IMR-90 (cell line): ENCODE results near the gene ADRA2A. TPM values are rescaled to one million over a fixed set of nuclear protein-coding genes. Genes with fewer than 3 reads are reported as not detected.

ENCODE experiments used
- ATAC-seq: fragments of 200-7000 bp; cut with Tn5 transposase; 2 replicates; pipeline ENCODE4 v1.9.1; 2020; ENCODE audit warnings: low read depth, mild to moderate bottlenecking, moderate library complexity
- BruUV-seq: library from RNA; stranded (reverse); fragments of 400-500 nt; replicated peaks from 2 replicates; lab custom pipeline; 2021; lab: Mats Ljungman, UMichigan
- CTCF ChIA-PET: fragments of 300-600 bp; formaldehyde crosslinking; extraction: SDS; loops from one replicate; lab custom pipeline; 2021; ENCODE audit warnings: antibody characterized with exemption; lab: Yijun Ruan, JAX
- POLR2A ChIA-PET: fragments of 300-600 bp; sonication (Branson Sonifier 250); formaldehyde crosslinking; loops from one replicate; lab custom pipeline; 2022; ENCODE audit warnings: antibody characterized with exemption; ENCODE audit not compliant: unreplicated experiment; lab: Charles Lee
- DNase-seq: peaks from one replicate; pipeline ENCODE4 v3.0.0; 2013
- H2AFZ ChIP-seq: replicated peaks from 2 replicates; pipeline ENCODE3; 2013; ENCODE audit warnings: low read length, mild to moderate bottlenecking; ENCODE audit not compliant: poor library complexity
- H2AK5ac ChIP-seq: 2 replicates; pipeline ENCODE4 v1.6.1; 2013; ENCODE audit warnings: low read depth, low read length, inconsistent platforms
- H2AK9ac ChIP-seq: replicated peaks from 2 replicates; pipeline ENCODE3; 2013; ENCODE audit warnings: mild to moderate bottlenecking, low read depth, low read length, moderate library complexity; ENCODE audit not compliant: poor library complexity
- H2BK120ac ChIP-seq: 2 replicates; pipeline ENCODE4 v1.6.1; 2013; ENCODE audit warnings: low read depth, low read length, inconsistent platforms
- H2BK15ac ChIP-seq: 3 replicates; pipeline ENCODE4 v1.6.1; 2013; ENCODE audit warnings: low read depth, low read length, inconsistent platforms
- H2BK20ac ChIP-seq: 2 replicates; pipeline ENCODE4 v1.6.1; 2013; ENCODE audit warnings: low read depth, mild to moderate bottlenecking, inconsistent platforms, low read length, moderate library complexity
- H2BK5ac ChIP-seq: 2 replicates; pipeline ENCODE4 v1.6.1; 2013; ENCODE audit warnings: mild to moderate bottlenecking, low read depth, low read length, inconsistent platforms; ENCODE audit not compliant: poor library complexity, severe bottlenecking
- H3K14ac ChIP-seq: replicated peaks from 2 replicates; pipeline ENCODE4 v1.6.1; 2013; ENCODE audit warnings: low read depth, low read length, inconsistent platforms
- H3K18ac ChIP-seq: 2 replicates; pipeline ENCODE4 v1.6.1; 2013; ENCODE audit warnings: low read depth, low read length, control low read depth
- H3K23ac ChIP-seq: 2 replicates; pipeline ENCODE4 v1.6.1; 2013; ENCODE audit warnings: low read depth, low read length, inconsistent platforms
- H3K27ac ChIP-seq: 2 replicates; pipeline ENCODE4 v1.5.1; 2013; ENCODE audit warnings: mild to moderate bottlenecking, control low read depth, low read length; ENCODE audit not compliant: insufficient read depth
- H3K27me3 ChIP-seq: 2 replicates; pipeline ENCODE4 v1.6.1; 2013; ENCODE audit warnings: low read length; ENCODE audit not compliant: control insufficient read depth, insufficient read depth
- H3K36me3 ChIP-seq: 2 replicates; pipeline ENCODE4 v1.6.1; 2013; ENCODE audit warnings: low read length, mixed read lengths; ENCODE audit not compliant: control insufficient read depth, insufficient read depth
- H3K4ac ChIP-seq: 2 replicates; pipeline ENCODE4 v1.6.1; 2013; ENCODE audit warnings: low read depth, low read length, inconsistent platforms
- H3K4me1 ChIP-seq: 2 replicates; pipeline ENCODE4 v1.6.1; 2013; ENCODE audit warnings: low read length, mixed read lengths; ENCODE audit not compliant: control insufficient read depth, insufficient read depth
- H3K4me2 ChIP-seq: 2 replicates; pipeline ENCODE4 v1.6.1; 2013; ENCODE audit warnings: low read depth, mild to moderate bottlenecking, control low read depth, low read length, moderate library complexity
- H3K4me3 ChIP-seq: 2 replicates; pipeline ENCODE4 v1.5.1; 2013; ENCODE audit warnings: low read depth, mild to moderate bottlenecking, control low read depth, low read length, moderate library complexity; ENCODE audit not compliant: insufficient read depth
- H3K56ac ChIP-seq: 2 replicates; pipeline ENCODE4 v1.6.1; 2013; ENCODE audit warnings: low read length, inconsistent platforms; ENCODE audit not compliant: insufficient read depth; ENCODE audit errors: extremely low read depth
- H3K79me1 ChIP-seq, 2 experiments: 2 replicates each; pipeline ENCODE4 v1.6.1; 2013; ENCODE audit warnings: low read length in 2 of 2, inconsistent platforms in 1 of 2, low read depth in 1 of 2
- H3K9ac ChIP-seq: 2 replicates; pipeline ENCODE4 v1.6.1; 2013; ENCODE audit warnings: low read depth, low read length, control low read depth
- H3K9me1 ChIP-seq: 2 replicates; pipeline ENCODE4 v1.6.1; 2013; ENCODE audit warnings: low read length, inconsistent platforms; ENCODE audit not compliant: insufficient read depth
- H3K9me3 ChIP-seq: 2 replicates; pipeline ENCODE4 v1.6.1; 2013; ENCODE audit warnings: low read length; ENCODE audit not compliant: control insufficient read depth, insufficient read depth
- H4K20me1 ChIP-seq: 2 replicates; pipeline ENCODE4 v1.6.1; 2013; ENCODE audit warnings: low read length, inconsistent platforms; ENCODE audit not compliant: insufficient read depth
- H4K5ac ChIP-seq: 2 replicates; pipeline ENCODE4 v1.6.1; 2013; ENCODE audit warnings: mild to moderate bottlenecking, low read depth, low read length, control low read depth
- H4K8ac ChIP-seq, 2 experiments: 2 replicates each; pipeline ENCODE4 v1.6.1; 2013; ENCODE audit warnings: low read depth in 2 of 2, low read length in 2 of 2, control low read depth in 1 of 2, inconsistent platforms in 1 of 2
- H4K91ac ChIP-seq: 2 replicates; pipeline ENCODE4 v1.6.1; 2013; ENCODE audit warnings: low read depth, low read length, inconsistent platforms; ENCODE audit not compliant: insufficient read depth
- FOS ChIP-seq: fragments of 150-350 bp; IDR thresholded peaks from 2 replicates; pipeline ENCODE4 v1.6.1; 2016; ENCODE audit warnings: low read depth, low read length
- MAFK ChIP-seq: IDR thresholded peaks from 2 replicates; pipeline ENCODE4 v1.6.1; 2012; ENCODE audit warnings: low read depth, low read length, improper control_type of control experiment
- POLR2A ChIP-seq: IDR thresholded peaks from 2 replicates; pipeline ENCODE4 v1.6.1; 2012; ENCODE audit warnings: mild to moderate bottlenecking, low read depth, low read length
- RFX5 ChIP-seq: IDR thresholded peaks from 2 replicates; pipeline ENCODE4 v1.8.0; 2012; ENCODE audit warnings: low read depth, mild to moderate bottlenecking, low read length, moderate library complexity
- WGBS, 2 experiments: methylation state at CpG; one replicate each; pipeline versions ENCODE4 v1.1.5 to v1.1.7; 2013; ENCODE audit warnings: missing lambda C conversion rate in 2 of 2; ENCODE audit not compliant: insufficient read length in 1 of 2; ENCODE audit errors: extremely low coverage in 2 of 2; 5-methylcytosine and 5-hydroxymethylcytosine counted together
- dilution Hi-C: fragments of 300-500 bp; cut with HindIII; formaldehyde crosslinking; loops from one replicate; pipeline ENCODE4 v1.14.3; 2018; ENCODE audit warnings: low sequenced_read_pairs; ENCODE audit not compliant: unreplicated experiment
- in situ Hi-C: fragments of 300-500 bp; cut with MboI; formaldehyde crosslinking; loops from 3 replicates; pipeline ENCODE4 v1.14.3; 2019; ENCODE audit warnings: low sequenced_read_pairs, inconsistent platforms, mixed read lengths
- intact Hi-C: fragments of 100-400 bp; cut with micrococcal nuclease; formaldehyde crosslinking; loops from 2 replicates; pipeline ENCODE4 v1.10.0; 2022
- polyA plus RNA-seq, 3 experiments: library from polyadenylated mRNA; depleted of rRNA; stranded (reverse); fragments of >200 nt; gene quantifications; 2 replicates each; pipeline ENCODE4 v1.2.3, GENCODE V29; 2012; ENCODE audit warnings: low replicate concordance in 1 of 3
- total RNA-seq: library from RNA; depleted of rRNA; stranded (reverse); fragments of >200 nt; gene quantifications from 2 replicates; pipeline ENCODE4 v1.2.3, GENCODE V29; 2012

ADRA2A gene
- total and polyA plus RNA-seq, 2 of the 4 experiments (the other 2 are of a cell fraction): not detected

DNA sequence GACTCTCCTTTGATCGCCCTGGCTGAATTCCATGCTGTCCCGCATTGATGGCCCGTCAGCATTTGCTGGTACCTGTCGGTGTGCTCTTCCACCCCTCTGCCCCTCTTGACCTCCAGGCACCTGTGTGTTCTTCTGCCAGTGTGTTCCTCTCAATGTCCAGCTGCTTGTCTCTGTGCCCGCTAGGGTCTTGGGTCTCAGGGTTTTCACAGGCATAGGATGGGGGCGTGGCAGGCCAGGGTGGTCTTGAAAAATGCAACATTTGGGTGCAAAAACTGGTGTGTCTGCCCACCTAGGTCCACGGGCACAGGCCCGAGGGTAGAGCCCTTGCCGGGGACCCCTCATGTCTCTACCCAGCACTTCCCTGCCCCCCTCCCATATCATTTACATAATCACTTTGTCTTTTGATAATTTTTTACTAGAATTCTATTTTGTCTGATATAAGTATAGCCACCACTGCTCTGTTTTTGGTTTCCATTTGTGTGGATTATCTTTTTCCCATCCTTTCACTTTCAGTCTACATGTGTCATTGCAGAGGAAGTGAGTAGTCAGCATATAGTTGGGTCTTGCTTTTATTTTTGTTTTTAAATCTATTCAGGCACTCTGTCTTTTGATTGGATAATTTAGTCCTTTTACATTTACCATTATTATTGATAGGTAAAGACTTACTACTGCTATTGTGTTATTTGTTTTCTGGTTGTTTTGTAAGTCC is 46.6 kb upstream of the ADRA2A start:
- BruUV-seq: no TSS peak
- no peak overlapping the region for H2AK9ac ChIP-seq
- no peak overlapping the region for H4K91ac ChIP-seq
- no peak overlapping the region for H3K18ac ChIP-seq
- peaks cover 1% of the 10 kb centered on the region; the same call in 1 of the 2 replicates for H3K4me1 ChIP-seq
- H3K27me3 ChIP-seq: no peaks in the 10 kb centered on the region
- H3K9me3 ChIP-seq: peaks cover 8% of the 10 kb centered on the region
- H4K8ac ChIP-seq: no peak overlapping the region
- H2AK5ac ChIP-seq: no peak overlapping the region
- H3K4ac ChIP-seq: no peak overlapping the region
- in situ Hi-C loops (no loop called here), dilution Hi-C loops (no loop called here), intact Hi-C loops (no loop called here)
- no peak overlapping the region for H2BK5ac ChIP-seq
- 90% methylated on average over 2 of the region's 9 CpGs; no CpG with 5 or more reads in 1 of the 2 experiments for WGBS, 2 experiments
- H3K4me2 ChIP-seq: no peak overlapping the region
- no peaks in the 10 kb centered on the region for H4K20me1 ChIP-seq
- DNase-seq: no peak
- H3K23ac ChIP-seq: no peak overlapping the region
- POLR2A ChIA-PET: no interaction called here
- H3K9ac ChIP-seq: no peak overlapping the region
- H3K79me1 ChIP-seq: no peaks in the 10 kb centered on the region; a peak in 1 of 4 replicates
- TF ChIP-seq RFX5: no peak
- no peak for TF ChIP-seq POLR2A
- no peak for TF ChIP-seq FOS
- peak; percentile 18; the same call in 1 of the 2 replicates for TF ChIP-seq MAFK
- no peak overlapping the region for H3K4me3 ChIP-seq
- H2BK15ac ChIP-seq: no peak overlapping the region
- no peaks in the 10 kb centered on the region for H3K9me1 ChIP-seq
- no peak overlapping the region for H2BK120ac ChIP-seq
- no peak overlapping the region for H3K27ac ChIP-seq
- H3K36me3 ChIP-seq: peaks cover 2% of the 10 kb centered on the region; the same call in 1 of the 2 replicates
- CTCF ChIA-PET: no interaction called here
- no peak overlapping the region for H2AFZ ChIP-seq
- ATAC-seq: no peak; the same call in 1 of the 2 replicates
- H3K56ac ChIP-seq: no peak overlapping the region
- H2BK20ac ChIP-seq: no peak overlapping the region
- no peak overlapping the region for H4K5ac ChIP-seq
- no peak overlapping the region for H3K14ac ChIP-seq
